WTC11 (cell line): ENCODE results near the gene FGF13. TPM values are rescaled to one million over a fixed set of nuclear protein-coding genes. Genes with fewer than 3 reads are reported as not detected.

Source experiments
- ATAC-seq: fragments of 200-7000 bp; cut with Tn5 transposase; 2 replicates; pipeline ENCODE4 v1.10.0; 2021; ENCODE audit warnings: mild to moderate bottlenecking, moderate library complexity
- Bru-seq: library from RNA; stranded (reverse); fragments of 400-500 nt; gene quantifications from one replicate; lab custom pipeline; 2021; lab: Mats Ljungman, UMichigan
- CTCF ChIA-PET: fragments of 300-600 bp; sonication (Branson Sonifier 250); formaldehyde crosslinking; loops from one replicate; lab custom pipeline; 2021; ENCODE audit warnings: antibody characterized with exemption; lab: Charles Lee
- POLR2A ChIA-PET: fragments of 350-600 bp; sonication (Branson Sonifier 250); formaldehyde crosslinking; loops from one replicate; lab custom pipeline; 2021; ENCODE audit warnings: antibody characterized with exemption; lab: Charles Lee
- DNase-seq: peaks from one replicate; pipeline ENCODE4 v3.0.0; 2021; ENCODE audit warnings: low spot score
- H3K27ac Mint-ChIP-seq: 2 replicates; pipeline ENCODE4 v1.8.0; 2021; ENCODE audit warnings: mixed read lengths
- H3K27me3 Mint-ChIP-seq: 2 replicates; pipeline ENCODE4 v1.8.0; 2021; ENCODE audit warnings: low read depth, mild to moderate bottlenecking, moderate library complexity, mixed read lengths
- H3K36me3 Mint-ChIP-seq: 2 replicates; pipeline ENCODE4 v1.8.0; 2021; ENCODE audit warnings: mixed read lengths
- H3K4me1 Mint-ChIP-seq: 2 replicates; pipeline ENCODE4 v1.8.0; 2022; ENCODE audit warnings: mixed read lengths
- H3K4me3 Mint-ChIP-seq: 2 replicates; pipeline ENCODE4 v1.8.0; 2021; ENCODE audit warnings: mild to moderate bottlenecking, moderate library complexity, mixed read lengths
- H3K9me3 Mint-ChIP-seq: 2 replicates; pipeline ENCODE4 v1.8.0; 2021; ENCODE audit warnings: mixed read lengths
- ATF2 ChIP-seq: sonication (generic); formaldehyde crosslinking; IDR thresholded peaks from 2 replicates; pipeline ENCODE4 v1.8.1; 2022; ENCODE audit warnings: low read depth, missing genetic modification reagents, borderline replicate concordance
- CREM ChIP-seq: sonication (generic); formaldehyde crosslinking; IDR thresholded peaks from 2 replicates; pipeline ENCODE4 v1.8.1; 2022; ENCODE audit warnings: mild to moderate bottlenecking, missing genetic modification reagents, moderate library complexity
- IRF2 ChIP-seq: sonication (generic); formaldehyde crosslinking; IDR thresholded peaks from 2 replicates; pipeline ENCODE4 v1.8.0; 2022; ENCODE audit warnings: low read depth, missing genetic modification reagents, borderline replicate concordance
- MYBL2 ChIP-seq: sonication (generic); formaldehyde crosslinking; IDR thresholded peaks from 2 replicates; pipeline ENCODE4 v1.8.1; 2023; ENCODE audit warnings: mild to moderate bottlenecking, moderate library complexity, missing genetic modification reagents
- NR2C2 ChIP-seq: sonication (generic); formaldehyde crosslinking; IDR thresholded peaks from 2 replicates; pipeline ENCODE4 v1.8.0; 2022; ENCODE audit warnings: mild to moderate bottlenecking, missing genetic modification reagents
- OVOL2 ChIP-seq: fragments of 250-450 bp; sonication (Bioruptor Pico); IDR thresholded peaks from 2 replicates; pipeline ENCODE4 v1.9.0; 2021; ENCODE audit warnings: mild to moderate bottlenecking, borderline replicate concordance
- PREB ChIP-seq: sonication (generic); formaldehyde crosslinking; IDR thresholded peaks from 2 replicates; pipeline ENCODE4 v1.8.1; 2022; ENCODE audit warnings: mild to moderate bottlenecking, missing genetic modification reagents, moderate library complexity, borderline replicate concordance
- SMAD3 ChIP-seq: sonication (generic); formaldehyde crosslinking; IDR thresholded peaks from 2 replicates; pipeline ENCODE4 v1.8.0; 2022; ENCODE audit warnings: missing genetic modification reagents, mild to moderate bottlenecking, borderline replicate concordance
- ZNF121 ChIP-seq: sonication (generic); formaldehyde crosslinking; IDR thresholded peaks from 2 replicates; pipeline ENCODE4 v1.8.0; 2023; ENCODE audit warnings: missing genetic modification reagents
- ZNF232 ChIP-seq: sonication (generic); formaldehyde crosslinking; IDR thresholded peaks from 2 replicates; pipeline ENCODE4 v1.8.0; 2022; ENCODE audit warnings: mild to moderate bottlenecking, missing genetic modification reagents
- ZNF317 ChIP-seq: sonication (generic); formaldehyde crosslinking; IDR thresholded peaks from 2 replicates; pipeline ENCODE4 v1.8.1; 2023; ENCODE audit warnings: low read depth, mild to moderate bottlenecking, moderate library complexity, missing genetic modification reagents, borderline replicate concordance
- long read RNA-seq, 3 experiments: library from RNA in 1 of 3; library from capped mRNA in 1 of 3; library from polyadenylated mRNA in 1 of 3; unstranded in 2 of 3; stranded (forward) in 1 of 3; transcript quantifications; one replicate each; pipeline ENCODE4 v2.0.0, GENCODE V29; 2021
- total RNA-seq: library from RNA; stranded (reverse); gene quantifications from 3 replicates; pipeline ENCODE4 v1.2.3, GENCODE V29; 2021
- TF ChIP-seq, protein P1 (sequence below): sonication (generic); formaldehyde crosslinking; IDR thresholded peaks from 2 replicates; pipeline ENCODE4 v1.8.0; 2022; ENCODE audit warnings: mild to moderate bottlenecking, missing genetic modification reagents

FGF13 gene
- total RNA-seq (32.1 to 32.7 TPM (median 32.2 TPM) in 3 replicates), Bru-seq, nascent RNA (percentile 56 among the genes with signal in this experiment)
- long read RNA-seq, experiment 1, full-length matches to known transcripts: 243 of 267 reads
- long read RNA-seq, experiment 1, partial matches to known transcripts: 13 of 267 reads
- long read RNA-seq, experiment 1, other reads (novel, unspliced or antisense): 11 of 267 reads
- long read RNA-seq, experiment 2, full-length matches to known transcripts: 36 of 61 reads
- long read RNA-seq, experiment 2, partial matches to known transcripts: 17 of 61 reads
- long read RNA-seq, experiment 2, other reads (novel, unspliced or antisense): 8 of 61 reads
- long read RNA-seq, experiment 3, full-length matches to known transcripts: 6 of 52 reads
- long read RNA-seq, experiment 3, partial matches to known transcripts: 45 of 52 reads
- long read RNA-seq, experiment 3, other reads (novel, unspliced or antisense): 1 of 52 reads

GRCh38 chrX:138711399-138712347 is at the start of gene FGF13:
TSS of gene FGF13 (minus strand) at chrX:138711717. CDS start at chrX:138711003, 714 bp downstream.
- ChIA-PET CTCF (interaction anchor here (0.6 to 1.5 kb wide), 8 partner anchors 11 to 864 kb away, joined by 3 to 6 read pairs (median 3); no protein-coding TSS in a partner anchor), POLR2A (interaction anchor here (0.6 kb wide), 1 partner anchor 1634 kb away, joined by 6 read pairs; no protein-coding TSS in a partner anchor)
- peak within 1 kb of the TSS; percentile 86 for H3K27ac Mint-ChIP-seq
- peaks cover 13% of the 10 kb centered on the region for H3K36me3 Mint-ChIP-seq
- H3K4me1 Mint-ChIP-seq: peaks cover 43% of the 10 kb centered on the region
- peak; percentile 63 for DNase-seq
- H3K9me3 Mint-ChIP-seq: no peaks in the 10 kb centered on the region
- 0 out of 2 replicates have a peak, but pooled peaks have one; percentile 15 for TF ChIP-seq ZNF121 (CRISPR knock-in tag)
- no peak for TF ChIP-seq MYBL2 (CRISPR knock-in tag)
- H3K4me3 Mint-ChIP-seq: peak within 1 kb of the TSS; percentile 86
- ATAC-seq: peak; percentile 74
- no peaks in the 10 kb centered on the region for H3K27me3 Mint-ChIP-seq

- Mint-ChIP-seq H3K27me3 (no peaks in the 10 kb centered on the region), H3K4me1 (peaks cover 3% of the 10 kb centered on the region; the same call in 1 of the 2 replicates), H3K36me3 (no peaks in the 10 kb centered on the region), H3K4me3 (no peak overlapping the region)
- no peak for ATAC-seq
- TF ChIP-seq ZNF232 (no peak), IRF2 (no peak), ZNF317 (no peak), ATF2 (CRISPR knock-in tag) (no peak), CREM (CRISPR knock-in tag) (no peak), PREB (CRISPR knock-in tag) (no peak), OVOL2 (CRISPR knock-in tag) (no peak), SMAD3 (CRISPR knock-in tag) (no peak)
- TF ChIP-seq, protein P1, sequence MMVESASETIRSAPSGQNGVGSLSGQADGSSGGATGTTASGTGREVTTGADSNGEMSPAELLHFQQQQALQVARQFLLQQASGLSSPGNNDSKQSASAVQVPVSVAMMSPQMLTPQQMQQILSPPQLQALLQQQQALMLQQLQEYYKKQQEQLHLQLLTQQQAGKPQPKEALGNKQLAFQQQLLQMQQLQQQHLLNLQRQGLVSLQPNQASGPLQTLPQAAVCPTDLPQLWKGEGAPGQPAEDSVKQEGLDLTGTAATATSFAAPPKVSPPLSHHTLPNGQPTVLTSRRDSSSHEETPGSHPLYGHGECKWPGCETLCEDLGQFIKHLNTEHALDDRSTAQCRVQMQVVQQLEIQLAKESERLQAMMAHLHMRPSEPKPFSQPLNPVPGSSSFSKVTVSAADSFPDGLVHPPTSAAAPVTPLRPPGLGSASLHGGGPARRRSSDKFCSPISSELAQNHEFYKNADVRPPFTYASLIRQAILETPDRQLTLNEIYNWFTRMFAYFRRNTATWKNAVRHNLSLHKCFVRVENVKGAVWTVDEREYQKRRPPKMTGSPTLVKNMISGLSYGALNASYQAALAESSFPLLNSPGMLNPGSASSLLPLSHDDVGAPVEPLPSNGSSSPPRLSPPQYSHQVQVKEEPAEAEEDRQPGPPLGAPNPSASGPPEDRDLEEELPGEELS (CRISPR knock-in tag): no peak
- TF ChIP-seq, all 79 proteins: peak for 0
- CTCF ChIA-PET: no interaction called here
- Mint-ChIP-seq H3K27ac (no peak overlapping the region), H3K9me3 (no peaks in the 10 kb centered on the region)
- POLR2A ChIA-PET: no interaction called here
- DNase-seq: no peak
These were observed 47.9 kb upstream of the FGF13 start for GRCh38 chrX:138759217-138759943.

GRCh38 chrX:138756234-138756633 is 44.7 kb upstream of the FGF13 start:
- H3K27ac Mint-ChIP-seq: no peak overlapping the region
- ATAC-seq: peak; percentile 99
- peaks cover 3% of the 10 kb centered on the region; the same call in 1 of the 2 replicates for H3K4me1 Mint-ChIP-seq
- no peaks in the 10 kb centered on the region for H3K36me3 Mint-ChIP-seq
- ChIA-PET CTCF (interaction anchor here (0.6 to 1.1 kb wide), 2 partner anchors 10 to 812 kb away, joined by 3 to 4 read pairs; no protein-coding TSS in a partner anchor), POLR2A (interaction anchor here (0.6 kb wide), 1 partner anchor 166 kb away, joined by 4 read pairs; no protein-coding TSS in a partner anchor)
- no peak overlapping the region for H3K4me3 Mint-ChIP-seq
- TF ChIP-seq NR2C2 (CRISPR knock-in tag): no peak
- H3K27me3 Mint-ChIP-seq: no peaks in the 10 kb centered on the region
- no peaks in the 10 kb centered on the region for H3K9me3 Mint-ChIP-seq
- DNase-seq: peak; percentile 58
